Stimulated activated memory B cell treated with anti-CD40 and anti-IgM and Interleukin-4, amounts not matched to agents 10 μg/mL and 1 μg/mL and 100 μg/mL, for 72 hours (primary cell): ENCODE measurements around the gene SETDB2.
"Not testable (repeated sequence)": the region's sequence is repeated elsewhere in the genome, so short reads cannot be mapped to it uniquely, and the experiment has no call there.

Source experiments
- ATAC-seq: fragments of 150-1000 bp; cut with Tn5 transposase; 2 replicates; pipeline ENCODE4 v1.10.0; 2021
- H3K27ac Mint-ChIP-seq: one replicate; pipeline ENCODE4 v1.8.0; 2022; ENCODE audit warnings: mild to moderate bottlenecking, mixed read lengths
- H3K27me3 Mint-ChIP-seq: one replicate; pipeline ENCODE4 v1.8.0; 2022; ENCODE audit warnings: mixed read lengths
- H3K36me3 Mint-ChIP-seq: one replicate; pipeline ENCODE4 v1.8.0; 2022; ENCODE audit warnings: mixed read lengths
- H3K4me1 Mint-ChIP-seq: one replicate; pipeline ENCODE4 v1.8.0; 2022; ENCODE audit warnings: mixed read lengths
- H3K4me3 Mint-ChIP-seq: one replicate; pipeline ENCODE4 v1.8.0; 2022; ENCODE audit warnings: mild to moderate bottlenecking, moderate library complexity, mixed read lengths
- H3K9me3 Mint-ChIP-seq: one replicate; pipeline ENCODE4 v1.8.0; 2022; ENCODE audit warnings: mixed read lengths

Gene SETDB2

DNA sequence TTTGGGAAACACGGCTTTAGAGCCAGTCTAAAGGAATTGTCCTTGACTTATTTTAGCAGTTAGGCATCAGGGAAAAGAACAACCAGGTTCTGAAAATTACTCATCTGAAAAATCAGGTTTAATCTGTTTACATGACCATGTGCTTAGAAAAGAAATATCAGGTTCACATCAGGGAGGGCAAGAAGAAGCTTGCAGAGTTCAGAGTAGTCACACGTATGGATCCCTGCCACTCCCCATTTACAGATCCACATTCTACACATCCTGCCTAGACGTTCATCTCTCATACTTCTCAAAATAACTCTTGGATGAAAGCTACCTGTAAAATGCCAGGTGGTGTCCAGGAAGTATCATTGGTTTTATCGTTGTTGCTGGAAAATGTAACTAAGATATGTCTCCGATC, 37.7 kb downstream of the SETDB2 start:
- Mint-ChIP-seq H3K4me3 (no peak overlapping the region), H3K27me3 (no peaks in the 10 kb centered on the region), H3K4me1 (no peaks in the 10 kb centered on the region), H3K36me3 (peaks cover 43% of the 10 kb centered on the region), H3K9me3 (no peaks in the 10 kb centered on the region), H3K27ac (no peak overlapping the region)
- ATAC-seq, result no peak

DNA sequence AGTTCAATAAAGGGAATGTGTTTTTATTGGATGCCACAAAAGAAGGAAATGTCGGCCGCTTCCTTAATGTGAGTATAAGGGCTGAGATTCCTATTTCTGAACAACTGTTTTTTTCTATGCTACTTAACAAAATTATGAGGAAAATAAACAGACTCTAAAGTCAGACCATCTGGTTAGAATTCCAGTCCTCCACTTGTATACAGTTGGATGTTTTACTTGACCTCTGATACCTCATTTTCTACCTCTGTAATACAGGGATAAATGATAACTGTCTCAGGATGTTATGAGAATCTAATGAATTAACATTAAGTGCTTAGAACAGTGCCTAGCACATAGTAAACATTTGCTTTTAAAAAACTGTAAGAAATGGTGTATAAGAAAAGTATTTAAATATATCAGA, 44.5 kb downstream of the SETDB2 start:
- Mint-ChIP-seq H3K27me3 (no peaks in the 10 kb centered on the region), H3K27ac (no peak overlapping the region), H3K4me3 (no peak overlapping the region), H3K9me3 (no peaks in the 10 kb centered on the region), H3K4me1 (no peaks in the 10 kb centered on the region), H3K36me3 (peaks cover 23% of the 10 kb centered on the region)
- ATAC-seq, result no peak

DNA sequence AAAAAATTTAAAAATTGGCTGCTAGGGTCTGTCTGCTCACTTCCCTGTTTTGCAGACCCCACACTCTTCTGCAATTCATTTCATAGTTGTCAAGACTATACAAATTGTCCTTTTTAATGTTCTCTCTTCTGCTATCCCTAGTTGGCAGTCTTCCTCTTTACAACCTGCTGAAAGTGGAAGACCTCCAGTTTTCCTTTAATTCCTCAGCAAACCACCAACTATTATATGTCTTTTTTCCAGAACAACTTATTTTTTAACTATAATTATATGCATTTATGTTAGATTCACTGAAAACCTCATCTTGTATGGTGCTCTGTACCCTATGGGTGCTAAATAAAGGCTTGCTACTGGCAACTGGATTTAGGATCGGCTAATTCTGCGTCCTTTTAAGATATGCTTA, 50.6 kb downstream of the SETDB2 start:
- H3K36me3 Mint-ChIP-seq, result peaks cover 20% of the 10 kb centered on the region
- no peaks in the 10 kb centered on the region for H3K27me3 Mint-ChIP-seq
- peak overlapping the region; percentile 99 for H3K27ac Mint-ChIP-seq
- peaks cover 41% of the 10 kb centered on the region for H3K4me1 Mint-ChIP-seq
- peak overlapping the region; percentile 95 for H3K4me3 Mint-ChIP-seq
- no peak for ATAC-seq
- H3K9me3 Mint-ChIP-seq, result no peaks in the 10 kb centered on the region

DNA sequence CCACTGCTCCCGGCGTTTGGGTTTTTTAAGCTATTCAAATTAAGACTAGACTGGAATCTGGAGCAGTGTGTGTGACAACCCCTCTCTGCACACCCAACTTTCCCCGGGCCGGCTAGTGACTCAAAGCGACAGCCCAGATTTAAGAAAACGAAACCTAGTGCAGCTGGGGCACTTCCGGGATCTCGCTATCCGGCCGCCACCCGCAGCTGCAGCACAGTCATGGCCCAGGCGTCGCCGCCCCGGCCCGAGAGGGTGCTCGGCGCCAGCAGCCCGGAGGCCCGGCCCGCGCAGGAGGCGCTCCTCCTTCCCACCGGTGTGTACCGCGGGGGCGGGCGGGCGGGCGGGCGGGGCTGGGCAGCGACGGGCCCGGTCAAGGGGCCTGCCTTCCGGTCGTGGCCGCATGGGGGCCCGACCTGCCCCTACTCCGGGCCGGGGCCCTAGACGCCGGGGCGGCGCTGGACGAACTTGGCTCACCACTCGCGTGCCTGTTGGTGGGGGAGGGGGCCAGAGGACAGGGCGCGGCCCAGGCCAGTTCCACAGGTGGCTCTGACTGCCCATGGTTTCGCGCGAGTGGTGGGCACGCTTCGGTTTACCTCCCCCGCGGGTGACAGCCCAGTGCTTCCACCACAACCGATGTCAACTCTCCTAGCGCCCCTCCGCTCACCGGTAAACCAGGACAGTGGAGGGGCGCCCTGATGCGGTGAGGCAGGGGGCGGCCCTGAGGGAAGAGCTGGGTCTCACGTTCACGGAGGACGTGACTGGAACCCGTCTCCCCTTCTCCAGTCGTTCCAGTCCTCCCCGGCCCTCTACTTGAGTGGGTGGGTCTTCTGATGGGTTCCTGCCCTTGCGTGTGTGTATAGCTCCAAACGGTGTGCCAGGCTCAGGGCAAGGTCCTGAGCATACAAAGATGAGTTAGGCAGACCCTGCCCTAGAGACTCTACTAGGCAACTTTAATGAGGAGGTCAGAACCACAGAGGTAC, 52.0 kb downstream of the SETDB2 start, which contains the start of gene PHF11:
Gene PHF11, plus strand, starts transcription at position 171 of the 980 bp plus-strand sequence. Its CDS starts 49 bp downstream, at position 220.
- peak within 1 kb of the TSS; percentile 95 for H3K4me3 Mint-ChIP-seq
- peak within 1 kb of the TSS; percentile 99 for H3K27ac Mint-ChIP-seq
- peaks cover 26% of the 10 kb centered on the region for H3K36me3 Mint-ChIP-seq
- ATAC-seq, result peak; percentile 94
- no peaks in the 10 kb centered on the region for H3K9me3 Mint-ChIP-seq
- peaks cover 51% of the 10 kb centered on the region for H3K4me1 Mint-ChIP-seq
- H3K27me3 Mint-ChIP-seq, result no peaks in the 10 kb centered on the region

DNA sequence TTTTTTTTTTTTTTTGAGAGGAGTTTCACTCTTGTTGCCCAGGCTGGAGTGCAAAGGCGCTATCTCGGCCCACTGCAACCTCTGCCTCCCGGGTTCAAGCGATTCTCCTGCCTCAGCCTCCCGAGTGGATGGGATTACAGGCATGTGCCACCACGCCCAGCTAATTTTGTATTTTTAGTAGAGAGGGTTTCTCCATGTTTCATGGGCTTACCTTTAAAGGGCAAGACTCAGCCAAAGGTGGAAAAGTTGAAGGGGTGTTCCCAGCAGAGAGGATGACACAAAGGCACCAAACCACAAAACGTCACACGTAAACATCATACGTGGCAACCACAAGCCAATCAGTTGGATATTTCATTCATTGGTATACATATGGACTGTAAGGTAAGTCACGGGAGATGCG, 52.8 kb downstream of the SETDB2 start:
- peak overlapping the region; percentile 99 for H3K27ac Mint-ChIP-seq

DNA sequence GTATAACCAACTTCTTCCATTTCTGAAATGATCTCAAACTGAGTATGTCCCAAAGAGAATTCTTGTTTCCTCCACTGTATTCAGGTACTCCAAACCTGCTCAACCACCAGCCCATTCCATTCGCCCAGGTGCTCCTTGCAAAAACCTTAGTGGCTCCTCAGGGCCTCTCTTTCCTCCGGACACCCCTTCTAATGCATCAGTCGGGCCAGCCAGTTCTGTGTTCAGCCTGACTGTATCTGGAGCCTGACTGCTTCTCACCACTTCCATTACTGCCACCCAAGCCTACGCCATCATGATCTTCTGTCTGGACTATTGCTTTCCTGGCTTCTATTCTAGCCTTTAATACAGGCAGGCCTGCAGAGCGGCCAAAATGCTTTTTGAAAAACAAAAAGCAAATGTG, 53.2 kb downstream of the SETDB2 start:
- H3K27me3 Mint-ChIP-seq, result no peaks in the 10 kb centered on the region
- H3K4me3 Mint-ChIP-seq, result peak overlapping the region; percentile 50
- no peak for ATAC-seq
- H3K36me3 Mint-ChIP-seq, result peaks cover 26% of the 10 kb centered on the region
- peak overlapping the region; percentile 99 for H3K27ac Mint-ChIP-seq
- peaks cover 51% of the 10 kb centered on the region for H3K4me1 Mint-ChIP-seq
- H3K9me3 Mint-ChIP-seq, result no peaks in the 10 kb centered on the region

More for the DNA sequence above, 52.8 kb downstream of the SETDB2 start:
- Mint-ChIP-seq H3K4me1 (peaks cover 51% of the 10 kb centered on the region), H3K4me3 (peak overlapping the region; percentile 81), H3K36me3 (peaks cover 26% of the 10 kb centered on the region)
- ATAC-seq, H3K27me3 Mint-ChIP-seq, H3K9me3 Mint-ChIP-seq: not testable (repeated sequence)

DNA sequence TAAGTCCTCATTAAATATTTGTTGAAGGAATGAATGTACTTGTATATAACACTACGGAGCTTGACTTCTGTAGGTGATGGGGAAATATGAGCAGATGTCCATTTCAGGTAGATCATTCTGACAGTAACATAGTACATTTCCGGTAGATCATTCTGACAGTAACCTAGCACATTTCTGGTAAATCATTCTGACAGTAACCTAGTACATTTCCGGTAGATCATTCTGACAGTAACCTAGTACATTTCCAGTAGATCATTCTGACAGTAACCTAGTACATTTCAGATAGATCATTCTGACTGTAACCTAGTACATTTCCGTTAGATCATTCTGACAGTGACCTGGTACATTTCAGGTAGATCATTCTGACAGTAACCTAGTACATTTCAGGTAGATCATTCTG, 54.1 kb downstream of the SETDB2 start:
- no peaks in the 10 kb centered on the region for H3K27me3 Mint-ChIP-seq
- H3K4me3 Mint-ChIP-seq, result no peak overlapping the region
- H3K4me1 Mint-ChIP-seq, result peaks cover 52% of the 10 kb centered on the region
- no peaks in the 10 kb centered on the region for H3K9me3 Mint-ChIP-seq
- ATAC-seq, result no peak
- H3K36me3 Mint-ChIP-seq, result peaks cover 32% of the 10 kb centered on the region
- peak overlapping the region; percentile 99 for H3K27ac Mint-ChIP-seq

DNA sequence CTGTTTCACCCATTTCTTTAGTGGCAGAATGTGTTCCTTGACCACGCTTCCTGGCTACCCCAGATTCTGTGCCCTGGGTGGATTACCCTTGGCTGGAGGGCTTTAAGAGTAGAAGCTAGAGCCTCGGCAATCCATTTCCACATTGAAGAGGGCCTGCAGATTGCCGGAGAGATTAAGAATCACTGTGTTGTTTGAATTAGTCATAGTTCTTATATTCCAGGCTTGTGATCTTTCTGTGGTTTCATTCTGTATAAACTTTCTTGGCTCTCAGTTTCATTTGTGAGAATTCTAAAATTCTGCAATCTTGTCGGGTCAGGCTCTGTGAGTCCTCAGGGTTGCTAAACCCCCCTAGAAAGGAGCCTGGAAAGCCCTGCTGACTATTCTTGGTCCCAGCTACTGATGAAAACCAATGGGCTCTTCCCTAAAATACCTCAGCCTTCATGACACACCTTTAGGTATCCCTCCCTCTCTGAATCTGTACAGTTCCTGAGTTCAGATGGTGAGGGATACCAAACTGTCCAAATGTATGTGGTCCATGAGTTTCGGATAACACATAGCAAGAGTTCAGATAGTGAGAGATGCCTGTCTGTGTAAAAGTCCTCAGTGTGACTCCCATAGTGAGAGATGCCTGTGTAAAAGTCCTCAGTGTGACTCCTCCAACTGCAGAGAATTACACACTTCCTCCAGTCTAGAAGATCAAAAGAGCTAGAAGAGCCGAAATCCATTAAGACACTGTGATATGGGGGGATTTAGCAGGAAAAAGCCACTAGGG, 56.0 kb downstream of the SETDB2 start:
- H3K9me3 Mint-ChIP-seq, result no peaks in the 10 kb centered on the region
- no peaks in the 10 kb centered on the region for H3K27me3 Mint-ChIP-seq
- H3K4me3 Mint-ChIP-seq, result no peak overlapping the region
- peaks cover 50% of the 10 kb centered on the region for H3K4me1 Mint-ChIP-seq
- H3K36me3 Mint-ChIP-seq, result peaks cover 41% of the 10 kb centered on the region
- peak overlapping the region; percentile 99 for H3K27ac Mint-ChIP-seq
- ATAC-seq, result no peak

DNA sequence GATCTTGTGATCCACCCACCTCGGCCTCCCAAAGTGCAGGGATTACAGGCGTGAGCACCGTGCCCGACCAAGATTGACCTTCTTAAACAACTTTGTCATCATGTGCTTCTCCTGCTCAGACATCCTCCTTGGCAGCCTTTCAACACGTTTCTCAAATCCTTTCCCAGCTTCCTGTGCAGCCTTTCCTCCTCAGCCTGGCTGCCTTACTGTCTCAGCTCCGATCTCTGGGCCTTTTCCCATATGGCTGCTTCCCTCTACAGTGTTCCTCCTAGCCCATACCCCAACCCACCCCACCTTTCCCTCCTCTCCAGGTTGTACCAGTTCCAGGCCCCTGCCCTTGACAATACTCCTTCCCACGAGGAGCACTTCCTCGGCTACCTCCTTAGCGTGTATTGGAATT, 58.9 kb downstream of the SETDB2 start:
- Mint-ChIP-seq H3K4me1 (peaks cover 45% of the 10 kb centered on the region), H3K36me3 (peaks cover 60% of the 10 kb centered on the region)
- ATAC-seq, result no peak

DNA sequence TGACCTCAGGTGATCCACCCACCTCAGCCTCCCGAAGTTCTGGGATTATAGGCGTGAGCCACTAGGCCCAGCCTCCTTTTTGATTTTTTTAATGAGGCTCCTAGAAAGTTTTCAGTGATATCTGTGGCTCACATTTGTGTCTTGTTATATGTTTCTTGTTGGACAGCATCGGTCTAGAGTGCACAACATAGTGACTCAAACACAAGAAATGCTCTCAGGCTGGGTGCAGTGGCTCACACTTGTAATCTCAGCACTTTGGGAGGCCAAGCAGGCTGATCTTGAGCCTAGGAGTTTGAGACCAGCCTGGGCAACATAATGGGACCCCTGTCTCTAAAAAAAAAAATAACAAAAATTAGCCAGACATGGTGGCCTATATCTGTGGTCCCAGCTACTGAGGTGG, 59.9 kb downstream of the SETDB2 start:
- Mint-ChIP-seq H3K9me3 (no peaks in the 10 kb centered on the region), H3K36me3 (peaks cover 57% of the 10 kb centered on the region), H3K27ac (no peak overlapping the region), H3K27me3 (no peaks in the 10 kb centered on the region), H3K4me1 (peaks cover 36% of the 10 kb centered on the region), H3K4me3 (no peak overlapping the region)
- ATAC-seq, result no peak

More for the DNA sequence above, 58.9 kb downstream of the SETDB2 start:
- Mint-ChIP-seq H3K27ac (peak overlapping the region; percentile 6), H3K27me3 (no peaks in the 10 kb centered on the region), H3K4me3 (no peak overlapping the region), H3K9me3 (no peaks in the 10 kb centered on the region)

DNA sequence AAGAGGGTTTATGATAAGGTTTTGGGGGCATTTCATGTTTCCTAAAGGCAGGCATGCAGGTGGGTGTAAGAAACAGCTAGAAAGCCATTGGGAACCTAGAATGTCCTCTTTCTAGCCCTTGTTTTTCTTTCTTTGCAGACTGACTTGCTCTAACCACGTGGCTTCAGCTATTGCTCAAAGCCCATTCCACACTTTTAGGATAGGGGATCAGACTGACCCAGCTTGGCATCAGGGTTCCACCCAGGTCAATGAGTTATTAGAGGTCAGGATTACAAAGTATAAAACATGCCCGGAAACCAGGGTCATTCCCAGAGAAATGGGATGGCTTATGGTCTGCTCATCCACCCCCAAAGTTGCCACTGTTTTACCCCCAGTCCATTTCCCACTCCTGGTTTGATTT, 68.5 kb downstream of the SETDB2 start:
- no peak for ATAC-seq
- Mint-ChIP-seq H3K4me1 (peaks cover 6% of the 10 kb centered on the region), H3K9me3 (no peaks in the 10 kb centered on the region), H3K4me3 (no peak overlapping the region), H3K27me3 (no peaks in the 10 kb centered on the region), H3K36me3 (peaks cover 70% of the 10 kb centered on the region), H3K27ac (peak overlapping the region; percentile 65)

DNA sequence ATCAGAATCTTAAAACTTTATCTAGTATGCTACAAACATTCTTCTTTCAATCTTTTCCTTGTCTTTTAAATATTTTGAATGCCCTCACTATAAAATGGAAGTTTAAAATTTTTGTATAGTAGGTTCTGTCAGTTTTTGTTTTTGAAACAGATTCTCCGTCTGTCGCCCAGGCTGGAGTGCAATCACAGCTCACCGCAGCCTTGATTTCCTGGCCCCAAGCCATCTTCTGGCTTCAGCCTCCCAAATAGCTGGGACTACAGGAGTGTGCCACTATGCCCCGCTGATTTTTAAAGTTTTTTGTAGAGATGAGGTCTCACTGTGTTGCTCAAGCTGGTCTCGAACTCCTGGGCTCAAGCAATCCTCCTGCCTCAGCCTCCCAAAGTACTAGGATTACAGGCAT, 72.4 kb downstream of the SETDB2 start:
- Mint-ChIP-seq H3K4me3 (no peak overlapping the region), H3K4me1 (peaks cover 6% of the 10 kb centered on the region), H3K27me3 (no peaks in the 10 kb centered on the region), H3K36me3 (peaks cover 64% of the 10 kb centered on the region), H3K27ac (peak overlapping the region; percentile 9), H3K9me3 (no peaks in the 10 kb centered on the region)
- no peak for ATAC-seq

DNA sequence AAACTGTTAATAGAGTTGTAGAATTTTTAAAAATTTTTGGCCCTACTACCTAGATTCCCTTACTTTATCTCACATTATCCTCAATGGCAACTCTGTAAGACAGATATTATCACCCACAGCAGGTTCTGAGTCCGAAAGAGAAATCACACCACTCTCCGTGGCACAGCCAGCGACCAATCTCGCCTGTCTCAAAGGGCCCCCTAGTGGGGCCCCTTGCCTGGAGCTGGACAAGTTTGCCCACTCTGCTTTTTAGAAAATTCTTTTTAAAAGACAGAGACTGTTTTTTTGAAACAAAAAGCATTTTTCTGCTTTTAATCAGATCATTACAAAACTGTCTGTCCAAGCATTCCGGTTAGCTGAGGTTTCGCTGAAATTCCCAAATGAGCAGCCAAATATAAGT, 73.4 kb downstream of the SETDB2 start:
- Mint-ChIP-seq H3K27me3 (no peaks in the 10 kb centered on the region), H3K36me3 (peaks cover 56% of the 10 kb centered on the region), H3K9me3 (no peaks in the 10 kb centered on the region), H3K4me3 (no peak overlapping the region), H3K4me1 (peaks cover 6% of the 10 kb centered on the region), H3K27ac (peak overlapping the region; percentile 9)
- no peak for ATAC-seq

DNA sequence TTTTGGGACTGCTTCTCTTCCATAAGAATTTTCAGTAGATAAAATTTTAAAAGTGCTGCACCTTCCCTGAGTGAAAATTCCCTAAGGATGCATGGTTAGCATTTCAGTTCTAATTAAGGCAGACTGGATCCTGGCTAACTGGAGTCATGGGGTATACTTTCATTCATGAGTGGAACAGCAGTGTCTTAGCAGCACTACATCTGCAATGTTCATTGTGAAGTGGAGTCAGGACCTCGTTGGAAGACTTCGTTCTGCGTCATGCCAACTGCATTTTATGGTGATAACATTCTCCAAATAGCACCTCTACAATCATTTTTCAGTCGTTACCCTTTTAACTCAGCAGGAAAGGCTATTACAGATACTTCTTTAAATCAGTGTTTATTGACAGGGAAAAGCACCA, 77.2 kb downstream of the SETDB2 start:
- H3K27ac Mint-ChIP-seq, result no peak overlapping the region
- no peaks in the 10 kb centered on the region for H3K9me3 Mint-ChIP-seq
- H3K4me1 Mint-ChIP-seq, result peaks cover 6% of the 10 kb centered on the region
- H3K4me3 Mint-ChIP-seq, result no peak overlapping the region
- no peaks in the 10 kb centered on the region for H3K27me3 Mint-ChIP-seq
- peaks cover 37% of the 10 kb centered on the region for H3K36me3 Mint-ChIP-seq
- ATAC-seq, result no peak

DNA sequence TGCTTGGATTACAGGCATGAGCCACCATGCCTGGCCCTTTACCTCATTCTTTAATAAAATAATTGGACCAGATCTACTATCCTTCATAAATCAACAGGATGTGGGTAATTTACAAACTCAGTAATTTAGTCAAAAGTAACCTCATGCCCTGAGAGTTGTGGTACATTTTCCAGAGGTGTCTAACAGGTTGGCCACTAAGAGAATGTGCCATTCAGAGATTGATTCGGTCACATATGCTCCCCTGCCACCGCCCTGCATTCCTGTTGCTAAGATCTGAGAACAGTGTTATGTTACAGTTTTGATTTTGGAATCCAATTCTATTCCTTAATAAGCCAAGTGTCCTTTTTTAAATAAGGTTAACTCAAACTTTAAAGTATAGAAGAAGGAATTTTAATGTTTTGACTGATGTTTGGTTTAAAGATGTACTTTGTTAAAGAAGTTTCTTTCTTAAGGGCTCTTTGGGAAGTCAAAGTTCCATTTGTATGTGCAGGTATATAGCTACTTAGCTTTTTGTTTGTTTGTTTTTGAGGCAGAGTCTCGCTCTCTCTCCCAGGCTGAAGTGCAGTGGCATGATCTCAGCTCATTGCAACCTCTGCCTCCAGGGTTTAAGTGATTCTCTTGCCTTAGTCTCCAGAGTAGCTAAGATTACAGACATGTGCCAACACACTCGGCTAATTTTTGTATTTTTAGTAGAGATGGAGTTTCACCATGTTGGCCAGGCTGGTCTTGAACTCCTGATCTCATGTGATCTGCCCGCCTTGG, 80.8 kb downstream of the SETDB2 start:
- Mint-ChIP-seq H3K27ac (no peak overlapping the region), H3K36me3 (peaks cover 32% of the 10 kb centered on the region)

More for the DNA sequence above, 80.8 kb downstream of the SETDB2 start:
- Mint-ChIP-seq H3K4me1 (peaks cover 7% of the 10 kb centered on the region), H3K4me3 (no peak overlapping the region), H3K27me3 (no peaks in the 10 kb centered on the region), H3K9me3 (no peaks in the 10 kb centered on the region)
- no peak for ATAC-seq
